Measurements from ENCODE around the gene ERICH3. TPM values are rescaled to one million over a fixed set of nuclear protein-coding genes. Genes with fewer than 3 reads are reported as not detected.
A peak's percentile ranks its signal among the peaks of the same experiment; 100 is the strongest.

Gene ERICH3
- 2.4 TPM for total RNA-seq (ENCODE audit: insufficient read depth, low replicate concordance)

GRCh38 chr1:74673351-74674111 is at the start of gene ERICH3:
Gene ERICH3 (minus strand): TSS chr1:74673792. CDS start chr1:74673519, 273 bp downstream.
- DNase-seq (ENCODE audit: low spot score): peak; percentile 45

DNA sequence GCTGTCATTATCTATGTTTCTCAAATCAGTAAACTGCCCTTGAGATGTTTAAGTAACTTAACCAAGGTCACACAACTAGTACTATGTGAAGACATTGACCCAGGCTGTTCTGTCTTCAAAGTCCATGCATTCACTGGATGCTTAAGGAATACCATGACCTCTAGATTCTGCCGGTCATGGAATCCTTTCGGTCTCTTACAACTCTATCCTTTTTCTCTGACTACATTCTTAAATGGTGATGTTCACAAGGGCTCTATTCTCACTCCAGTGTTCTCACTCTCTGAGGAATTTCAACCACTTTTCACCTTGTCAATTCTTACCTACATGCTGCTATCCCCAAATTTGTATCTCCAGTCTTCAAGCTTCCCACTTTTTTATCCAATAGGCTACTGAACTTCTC is 44.0 kb upstream of the ERICH3 start:
- no peak for DNase-seq (ENCODE audit: low spot score)

DNA sequence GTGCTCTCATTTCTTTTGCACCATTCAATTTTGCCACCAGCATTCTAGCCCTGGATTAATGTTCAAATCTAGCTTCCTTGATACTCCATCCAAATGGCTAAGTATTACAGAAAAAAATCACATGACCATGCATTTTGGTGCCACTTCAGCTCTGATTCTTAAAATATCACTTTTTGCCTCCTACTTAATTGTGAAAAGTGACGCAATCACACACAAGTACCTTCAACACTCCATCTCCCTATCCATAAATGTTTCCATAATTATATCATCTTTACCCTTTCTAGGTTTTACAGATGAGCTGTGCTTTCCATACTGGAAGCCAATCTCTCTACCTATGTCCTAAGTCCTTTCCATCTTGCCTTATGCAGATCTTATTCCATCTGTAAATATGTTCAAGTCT is 43.2 kb upstream of the ERICH3 start:
- DNase-seq (ENCODE audit: low spot score): no peak

DNA sequence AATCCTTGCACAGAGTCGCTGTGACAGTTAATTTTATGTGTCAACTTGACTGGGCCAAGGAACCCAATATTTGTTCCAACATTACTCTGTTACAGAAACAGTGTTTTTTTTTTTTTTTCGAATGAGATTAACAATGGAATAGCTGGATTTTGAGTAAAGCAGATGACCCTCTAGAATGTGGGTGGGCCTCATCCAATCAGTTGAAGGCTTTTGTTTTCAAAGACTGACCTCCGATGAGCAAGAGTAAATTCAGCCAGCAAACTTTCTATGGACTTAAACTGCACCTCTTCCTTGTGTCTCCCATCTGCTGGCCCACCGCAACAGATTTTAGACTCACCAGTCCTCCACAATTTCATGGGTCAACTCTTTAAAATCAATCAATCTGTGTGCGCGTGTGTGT is 42.2 kb upstream of the ERICH3 start:
- DNase-seq (ENCODE audit: low spot score): no peak

DNA sequence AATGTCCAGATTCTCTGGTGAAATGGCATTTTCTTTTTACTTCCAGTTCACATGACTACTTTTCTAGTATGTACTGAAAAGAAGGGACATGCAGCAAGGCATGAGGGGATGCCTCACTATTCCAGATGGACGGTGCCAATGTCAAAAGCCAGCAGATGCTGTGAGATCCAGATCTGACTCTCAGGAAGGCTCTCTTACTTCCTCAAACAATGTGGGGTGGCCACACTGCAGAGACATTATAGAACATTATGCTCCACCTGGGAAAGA is 41.6 kb upstream of the ERICH3 start:
- DNase-seq (ENCODE audit: low spot score): no peak

- no peak for DNase-seq (ENCODE audit: low spot score)
These were observed 41.0 kb upstream of the ERICH3 start for GRCh38 chr1:74714429-74715235.

DNA sequence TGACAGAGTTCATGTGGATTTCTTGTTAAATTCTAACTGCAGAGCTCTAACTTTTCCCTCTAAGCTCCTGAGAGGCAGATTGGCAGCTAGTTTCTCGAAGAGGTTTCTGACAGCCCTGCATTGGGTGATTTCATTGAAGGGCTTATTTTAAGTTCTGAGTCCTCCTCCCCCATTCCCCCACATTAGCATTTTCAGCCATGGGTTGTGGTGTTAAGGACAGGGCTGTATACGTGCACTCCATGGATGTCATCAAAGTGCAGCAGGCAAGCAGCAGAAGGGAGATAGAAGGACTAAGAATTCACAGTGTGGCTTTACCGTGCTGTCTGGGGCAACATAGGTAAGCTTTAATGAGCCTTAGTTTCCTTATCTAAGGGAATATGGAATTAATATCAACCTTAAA is 40.3 kb upstream of the ERICH3 start:
- peak; percentile 65 for DNase-seq (ENCODE audit: low spot score)

DNA sequence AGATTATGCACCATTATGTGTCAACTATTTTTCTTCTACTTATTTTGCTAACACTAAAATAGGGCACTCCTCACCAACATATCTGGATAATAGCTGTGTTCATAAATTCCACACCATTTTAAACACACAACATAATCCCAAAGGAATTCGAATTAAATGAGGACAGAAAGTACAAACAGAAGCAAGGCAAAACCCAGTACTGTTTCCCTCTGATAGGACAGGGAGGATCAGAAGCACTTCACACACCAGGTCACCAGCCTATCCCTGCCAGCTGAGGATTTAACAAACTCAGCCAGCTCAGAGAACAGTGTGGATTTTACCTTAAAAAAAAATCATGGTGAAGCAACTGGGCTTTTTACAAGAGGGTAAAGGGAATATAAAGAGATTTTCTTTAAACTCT is 39.3 kb upstream of the ERICH3 start:
- peak; percentile 83 for DNase-seq (ENCODE audit: low spot score)

DNA sequence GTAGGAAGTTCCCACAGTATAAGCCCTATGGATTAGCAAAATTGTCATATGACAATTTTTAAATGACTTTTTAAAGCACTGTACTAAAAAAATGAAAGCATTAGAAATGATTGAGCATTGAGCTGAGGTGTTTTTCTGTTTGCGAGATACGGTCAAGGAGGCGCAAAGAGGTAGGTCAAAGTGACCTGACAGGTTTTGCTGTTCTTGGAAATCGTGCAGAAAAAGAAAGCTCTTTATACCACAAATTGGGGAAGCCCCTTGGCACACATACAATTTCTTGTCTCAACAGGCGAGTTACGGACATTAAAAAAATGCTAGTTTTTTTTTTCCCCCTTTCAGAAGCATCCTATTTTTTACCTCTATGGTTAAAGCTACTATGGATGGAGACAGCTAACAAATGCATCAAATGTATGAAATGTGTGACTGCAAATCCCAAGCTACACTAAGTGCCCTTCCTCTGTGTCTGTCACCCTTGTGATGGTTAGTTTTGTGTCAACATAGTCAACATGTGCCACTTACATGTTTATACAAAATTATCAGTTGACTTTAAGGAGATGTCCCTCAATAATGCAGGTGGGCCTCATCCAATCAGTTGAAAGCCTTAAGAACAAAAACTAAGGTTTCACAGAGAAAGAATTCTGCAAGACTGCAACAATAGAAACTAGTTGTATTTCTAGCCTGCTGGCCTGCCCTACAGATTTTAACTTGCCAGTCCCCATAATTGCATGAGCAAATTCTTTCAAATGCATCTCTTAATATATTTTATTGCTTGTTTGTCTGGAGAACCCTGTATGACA is 30.0 kb upstream of the ERICH3 start:
- no peak for DNase-seq (ENCODE audit: low spot score)

DNA sequence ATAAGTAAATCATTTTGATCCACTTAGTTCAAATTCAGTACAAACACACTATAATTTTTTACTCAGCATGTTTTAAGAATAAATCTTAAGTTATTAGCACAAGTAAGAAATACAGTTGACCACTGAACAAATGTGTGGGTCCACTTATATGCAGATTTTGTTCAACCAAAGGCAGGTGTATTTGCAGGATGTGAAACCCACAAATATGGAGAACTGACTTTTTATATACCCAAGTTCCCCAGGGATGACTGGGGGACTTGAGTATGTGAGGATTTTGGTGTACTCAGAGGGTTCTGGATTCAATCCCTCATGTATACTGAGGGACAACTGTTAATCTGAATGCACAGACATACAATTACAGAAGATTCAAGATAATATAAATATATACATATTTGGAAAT is 25.7 kb upstream of the ERICH3 start:
- DNase-seq (ENCODE audit: low spot score): no peak

- no peak for DNase-seq (ENCODE audit: low spot score)
These were observed 24.2 kb upstream of the ERICH3 start for GRCh38 chr1:74697832-74698231.

DNA sequence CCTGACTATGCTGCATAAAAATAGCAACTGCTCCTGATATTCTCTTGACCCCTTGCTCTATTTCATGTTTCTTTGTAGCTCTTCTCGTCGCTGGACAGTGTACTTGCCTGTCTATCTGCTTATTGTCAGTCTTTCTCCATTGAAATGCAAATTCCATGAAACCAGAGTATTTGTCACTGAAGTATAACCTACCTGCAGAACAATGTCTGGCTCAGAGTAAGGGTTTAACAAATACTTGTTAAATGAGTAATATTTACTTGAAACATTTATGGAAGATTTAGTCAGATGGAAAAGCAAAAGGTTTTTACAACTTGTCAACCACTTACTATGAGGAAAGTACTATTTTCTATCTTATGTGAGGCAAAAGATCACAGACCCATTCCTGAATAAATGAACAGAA is 19.9 kb upstream of the ERICH3 start:
- DNase-seq (ENCODE audit: low spot score): no peak

- no peak for DNase-seq (ENCODE audit: low spot score)
These were observed 17.3 kb upstream of the ERICH3 start for GRCh38 chr1:74690909-74691308.

GRCh38 chr1:74690364-74690696 is 16.7 kb upstream of the ERICH3 start:
- no peak for DNase-seq (ENCODE audit: low spot score)

GRCh38 chr1:74689621-74690363 is 16.2 kb upstream of the ERICH3 start:
- DNase-seq (ENCODE audit: low spot score): peak; percentile 82

DNA sequence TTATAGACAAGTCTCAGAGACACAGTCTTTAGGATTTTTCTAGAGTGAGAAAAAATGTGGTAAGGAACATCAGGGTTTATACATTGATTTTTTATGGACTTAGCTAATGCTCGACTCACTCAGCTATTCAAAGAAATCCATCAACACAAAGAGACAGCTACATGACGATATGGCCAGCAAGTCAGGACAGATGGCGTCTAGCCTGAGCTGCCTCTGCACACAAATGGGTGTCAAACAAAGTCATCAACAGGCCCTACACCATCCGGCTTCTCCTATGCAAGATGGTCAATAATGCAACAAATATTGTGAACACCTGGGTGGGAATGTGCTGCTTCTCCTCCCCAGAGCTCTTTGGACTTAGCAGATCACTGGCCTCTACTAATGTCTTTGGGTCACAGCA is 13.3 kb upstream of the ERICH3 start:
- no peak for DNase-seq (ENCODE audit: low spot score)

DNA sequence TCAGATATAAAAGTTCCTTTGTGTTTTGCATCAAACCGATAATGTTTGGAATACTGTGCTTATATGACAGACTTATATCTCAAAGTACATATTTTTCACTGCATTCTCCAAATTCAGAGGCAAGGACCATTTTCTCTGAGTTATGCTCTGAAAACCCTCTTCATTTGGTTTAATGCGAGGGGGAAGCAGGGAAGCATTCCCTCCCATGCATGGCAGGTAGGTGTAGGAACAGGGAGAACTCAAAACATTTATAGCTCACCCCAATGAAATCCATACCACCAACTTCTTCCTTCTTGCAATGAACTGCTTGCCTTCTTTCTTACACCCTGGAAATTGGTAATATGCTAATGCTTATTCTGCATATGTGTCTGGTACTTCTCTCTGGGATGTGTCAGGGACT is 10.7 kb upstream of the ERICH3 start:
- DNase-seq (ENCODE audit: low spot score): no peak

DNA sequence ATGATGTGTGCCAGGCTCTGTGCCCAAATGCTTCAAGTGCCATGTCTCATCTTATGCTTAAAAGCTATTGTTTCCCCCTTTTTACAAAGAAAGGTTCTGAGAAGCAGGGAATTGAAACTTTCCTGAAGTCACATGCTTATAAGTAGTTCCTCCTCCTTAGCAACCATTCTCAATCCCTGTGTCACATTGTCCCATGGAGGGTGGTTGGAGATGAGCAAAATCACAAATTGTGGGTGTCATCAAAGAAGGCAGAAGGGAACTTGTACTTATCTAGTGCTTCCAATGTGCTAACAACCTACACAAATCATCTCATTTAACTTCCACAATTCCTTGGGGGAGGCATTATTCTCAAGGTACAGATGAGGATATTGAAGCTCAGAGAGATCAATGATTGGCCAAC is 10.1 kb upstream of the ERICH3 start:
- DNase-seq (ENCODE audit: low spot score): no peak

GRCh38 chr1:74681851-74682250 is 8.3 kb upstream of the ERICH3 start:
- DNase-seq (ENCODE audit: low spot score): no peak

GRCh38 chr1:74681449-74681848 is 7.9 kb upstream of the ERICH3 start:
- DNase-seq (ENCODE audit: low spot score): no peak

DNA sequence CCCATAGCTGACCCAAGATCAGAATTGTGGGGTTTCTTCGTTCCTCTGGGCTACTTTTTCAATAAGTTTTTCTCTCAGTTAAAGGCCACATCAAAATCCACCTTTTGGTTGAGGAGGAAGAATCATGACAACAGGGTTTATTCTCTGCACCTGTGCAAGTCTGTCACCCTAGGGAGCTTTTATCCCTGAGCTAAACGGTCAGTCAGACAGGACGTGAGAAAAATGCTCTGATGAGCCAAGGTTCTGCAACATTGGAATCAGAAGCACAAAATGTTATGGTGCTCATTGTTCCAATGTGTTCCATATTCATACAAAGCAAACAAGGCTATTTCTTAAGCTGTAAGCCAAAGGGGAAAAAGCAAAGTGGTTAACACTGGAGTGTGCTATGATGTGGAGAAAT is 7.4 kb upstream of the ERICH3 start:
- DNase-seq (ENCODE audit: low spot score): no peak

DNA sequence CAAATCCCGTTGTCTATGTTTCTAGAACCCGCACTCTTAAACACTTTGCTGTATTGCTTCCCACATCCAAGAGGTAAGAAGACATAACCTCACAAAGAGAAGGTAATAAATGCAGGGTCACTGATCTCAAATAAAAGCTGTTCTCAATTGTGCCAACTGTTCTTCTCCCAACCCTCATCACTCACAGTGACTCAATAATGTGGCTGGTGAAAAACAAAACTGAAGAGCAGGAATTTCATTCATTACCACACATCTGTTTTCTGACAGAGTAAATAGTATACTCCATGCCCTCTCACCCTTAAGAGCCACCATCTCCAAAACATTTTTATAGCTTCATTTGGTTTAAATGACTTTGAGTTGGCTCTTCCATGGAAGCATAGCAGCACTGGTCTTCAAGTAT is 6.2 kb upstream of the ERICH3 start:
- DNase-seq (ENCODE audit: low spot score): no peak

Data from umbilical cord (tissue), 2 donors.